Measurements from ENCODE around the gene PLCD1. TPM values are rescaled to one million over a fixed set of nuclear protein-coding genes. Genes with fewer than 3 reads are reported as not detected.
"Not testable (repeated sequence)": the region's sequence is repeated elsewhere in the genome, so short reads cannot be mapped to it uniquely, and the experiment has no call there.

PLCD1 gene
- total RNA-seq, 1 donor from 2014 or later: 16.7 TPM

GRCh38 chr3:37973246-37974054, 56.0 kb downstream of the PLCD1 start:
- H3K4me3 ChIP-seq (ENCODE audit: insufficient read depth, low read depth, low read length): no peak overlapping the region
- no peaks in the 10 kb centered on the region for H4K20me1 ChIP-seq (ENCODE audit: insufficient read depth, low read length)
- no peak overlapping the region for H3K4me2 ChIP-seq (ENCODE audit: low read length)
- no peak for DNase-seq (ENCODE audit: low read depth)
- H3K36me3 Mint-ChIP-seq (ENCODE audit: low read depth, unreplicated experiment): peaks cover 19% of the 10 kb centered on the region
- no peaks in the 10 kb centered on the region for H3K27me3 Mint-ChIP-seq (ENCODE audit: low read depth, unreplicated experiment)
- no peaks in the 10 kb centered on the region for H3K79me2 ChIP-seq (ENCODE audit: insufficient read depth, low read length)
- no peaks in the 10 kb centered on the region for H3K9me3 ChIP-seq (ENCODE audit: insufficient read depth, low read depth, low read length)
- no peak overlapping the region for H3K4me3 Mint-ChIP-seq (ENCODE audit: unreplicated experiment)
- H3K36me3 ChIP-seq (ENCODE audit: insufficient read depth, low read length): peaks cover 5% of the 10 kb centered on the region
- H2AFZ ChIP-seq (ENCODE audit: low read depth, low read length): no peak overlapping the region
- TF ChIP-seq EZH2 (IDR thresholded peaks at IDR 0.05; ENCODE audit: insufficient read depth, low read length) (no peak), CTCF (IDR thresholded peaks at IDR 0.05; ENCODE audit: insufficient read depth, low read depth, low read length) (no peak)
- H3K27ac ChIP-seq (ENCODE audit: low read depth, low read length): no peak overlapping the region
- no peaks in the 10 kb centered on the region for H3K4me1 ChIP-seq (ENCODE audit: insufficient read depth, low read length)
- peaks cover 2% of the 10 kb centered on the region for H3K4me1 Mint-ChIP-seq (ENCODE audit: low read depth, unreplicated experiment)
- no peak overlapping the region for H3K9ac ChIP-seq (ENCODE audit: low read length)
- no peak for FAIRE-seq
- no peaks in the 10 kb centered on the region for H3K9me3 Mint-ChIP-seq (ENCODE audit: unreplicated experiment)
- no peaks in the 10 kb centered on the region for H3K27me3 ChIP-seq (ENCODE audit: insufficient read depth, low read length)
- H3K27ac Mint-ChIP-seq (ENCODE audit: unreplicated experiment): no peak overlapping the region

GRCh38 chr3:37972056-37972455, 57.4 kb downstream of the PLCD1 start:
- H2AFZ ChIP-seq (ENCODE audit: low read depth, low read length); H3K27ac Mint-ChIP-seq (ENCODE audit: unreplicated experiment); H3K9me3 ChIP-seq (ENCODE audit: insufficient read depth, low read depth, low read length); H3K4me1 ChIP-seq (ENCODE audit: insufficient read depth, low read length); H3K36me3 ChIP-seq (ENCODE audit: insufficient read depth, low read length); H3K4me1 Mint-ChIP-seq (ENCODE audit: low read depth, unreplicated experiment); H3K4me3 Mint-ChIP-seq (ENCODE audit: unreplicated experiment); H3K27me3 ChIP-seq (ENCODE audit: insufficient read depth, low read length); H3K9ac ChIP-seq (ENCODE audit: low read length); H3K9me3 Mint-ChIP-seq (ENCODE audit: unreplicated experiment); H3K79me2 ChIP-seq (ENCODE audit: insufficient read depth, low read length); H4K20me1 ChIP-seq (ENCODE audit: insufficient read depth, low read length); H3K27ac ChIP-seq (ENCODE audit: low read depth, low read length); DNase-seq (ENCODE audit: low read depth); H3K27me3 Mint-ChIP-seq (ENCODE audit: low read depth, unreplicated experiment); FAIRE-seq; H3K4me3 ChIP-seq (ENCODE audit: insufficient read depth, low read depth, low read length); H3K4me2 ChIP-seq (ENCODE audit: low read length): not testable (repeated sequence)
- peaks cover 21% of the 10 kb centered on the region for H3K36me3 Mint-ChIP-seq (ENCODE audit: low read depth, unreplicated experiment)

- Mint-ChIP-seq H3K9me3 (ENCODE audit: unreplicated experiment) (no peaks in the 10 kb centered on the region), H3K27me3 (ENCODE audit: low read depth, unreplicated experiment) (no peaks in the 10 kb centered on the region), H3K4me1 (ENCODE audit: low read depth, unreplicated experiment) (peaks cover 2% of the 10 kb centered on the region), H3K4me3 (ENCODE audit: unreplicated experiment) (no peak overlapping the region), H3K27ac (ENCODE audit: unreplicated experiment) (no peak overlapping the region), H3K36me3 (ENCODE audit: low read depth, unreplicated experiment) (peaks cover 21% of the 10 kb centered on the region)
- Histone ChIP-seq H3K9me3 (ENCODE audit: insufficient read depth, low read depth, low read length) (no peaks in the 10 kb centered on the region), H3K4me3 (ENCODE audit: insufficient read depth, low read depth, low read length) (no peak overlapping the region), H3K79me2 (ENCODE audit: insufficient read depth, low read length) (no peaks in the 10 kb centered on the region), H3K9ac (ENCODE audit: low read length) (no peak overlapping the region), H4K20me1 (ENCODE audit: insufficient read depth, low read length) (no peaks in the 10 kb centered on the region), H3K4me1 (ENCODE audit: insufficient read depth, low read length) (no peaks in the 10 kb centered on the region), H3K4me2 (ENCODE audit: low read length) (no peak overlapping the region), H3K27me3 (ENCODE audit: insufficient read depth, low read length) (no peaks in the 10 kb centered on the region), H3K36me3 (ENCODE audit: insufficient read depth, low read length) (peaks cover 5% of the 10 kb centered on the region), H3K27ac (ENCODE audit: low read depth, low read length) (no peak overlapping the region), H2AFZ (ENCODE audit: low read depth, low read length) (no peak overlapping the region)
- TF ChIP-seq EZH2 (IDR thresholded peaks at IDR 0.05; ENCODE audit: insufficient read depth, low read length): no peak
- TF ChIP-seq CTCF (IDR thresholded peaks at IDR 0.05; ENCODE audit: insufficient read depth, low read depth, low read length): no peak
- DNase-seq (ENCODE audit: low read depth) (no peak), FAIRE-seq (no peak)
These were observed 58.0 kb downstream of the PLCD1 start for GRCh38 chr3:37971467-37971866.
